Natural killer cell (primary cell): ENCODE results near the gene PLA2G2F. TPM values are rescaled to one million over a fixed set of nuclear protein-coding genes. Genes with fewer than 3 reads are reported as not detected.

ENCODE experiments used
- ATAC-seq, 3 donors: fragments of 150-1000 bp in 2 of 3; fragments of 200-7000 bp in 1 of 3; cut with Tn5 transposase; 1 replicate in 1 of 3; 2 replicates in 2 of 3; pipeline ENCODE4 v1.10.0; 2021; ENCODE audit warnings: mild to moderate bottlenecking in 2 of 3, moderate library complexity in 2 of 3
- DNase-seq, 2 donors: peaks; one replicate each; pipeline versions ENCODE4 v3.0.0 to v3.0.0-alpha.2; 2013 to 2021; ENCODE audit warnings: mixed read lengths in 1 of 2
- H3K27ac ChIP-seq: one replicate; pipeline ENCODE4 v1.5.1; 2013; ENCODE audit warnings: mild to moderate bottlenecking, low read length
- H3K27me3 ChIP-seq: one replicate; pipeline ENCODE4 v1.6.1; 2013; ENCODE audit warnings: low read length; ENCODE audit not compliant: control insufficient read depth, insufficient read depth
- H3K36me3 ChIP-seq: one replicate; pipeline ENCODE4 v1.6.1; 2013; ENCODE audit warnings: low read length; ENCODE audit not compliant: control insufficient read depth, insufficient read depth
- H3K4me1 ChIP-seq: one replicate; pipeline ENCODE4 v1.6.1; 2013; ENCODE audit warnings: low read length; ENCODE audit not compliant: control insufficient read depth, insufficient read depth
- H3K4me3 ChIP-seq: one replicate; pipeline ENCODE4 v1.5.1; 2013; ENCODE audit warnings: low read length
- H3K9me3 ChIP-seq: one replicate; pipeline ENCODE4 v1.6.1; 2013; ENCODE audit warnings: low read length; ENCODE audit not compliant: control insufficient read depth, insufficient read depth
- H3K27ac Mint-ChIP-seq, 2 donors: one replicate each; pipeline ENCODE4 v1.8.0; 2022; ENCODE audit warnings: mild to moderate bottlenecking in 2 of 2, mixed read lengths in 2 of 2, moderate library complexity in 1 of 2
- H3K27me3 Mint-ChIP-seq, 2 donors: one replicate each; pipeline ENCODE4 v1.8.0; 2022; ENCODE audit warnings: low read depth in 2 of 2, mixed read lengths in 2 of 2
- H3K36me3 Mint-ChIP-seq: one replicate; pipeline ENCODE4 v1.8.0; 2022; ENCODE audit warnings: mixed read lengths
- H3K4me1 Mint-ChIP-seq, 2 donors: one replicate each; pipeline ENCODE4 v1.8.0; 2022; ENCODE audit warnings: mixed read lengths in 2 of 2
- H3K4me3 Mint-ChIP-seq: one replicate; pipeline ENCODE4 v1.8.0; 2022; ENCODE audit warnings: mild to moderate bottlenecking, moderate library complexity, mixed read lengths
- H3K9me3 Mint-ChIP-seq, 2 donors: one replicate each; pipeline ENCODE4 v1.8.0; 2022; ENCODE audit warnings: mixed read lengths in 2 of 2
- CTCF ChIP-seq: fragments of 200-600 bp; IDR thresholded peaks from one replicate; pipeline ENCODE4 v1.8.0; 2022; ENCODE audit warnings: antibody characterized with exemption
- WGBS: methylation state at CpG from one replicate; pipeline ENCODE4 v1.1.7; 2013; ENCODE audit warnings: missing lambda C conversion rate; ENCODE audit not compliant: insufficient coverage; 5-methylcytosine and 5-hydroxymethylcytosine counted together
- intact Hi-C: fragments of 100-400 bp; cut with micrococcal nuclease; formaldehyde crosslinking; loops from one replicate; pipeline ENCODE4 v1.14.2; 2022
- total RNA-seq, 4 donors: library from RNA; stranded (reverse); fragments of 120-200 nt in 1 of 4; gene quantifications; one replicate each; pipeline versions ENCODE4 v1.2.3 to v1.2.4, GENCODE V29; 2013 to 2022

PLA2G2F gene
- total RNA-seq, 3 donors from 2014 or later (not counting 1 experiment from before 2014, with no cell fraction given), result not detected

- no peak overlapping the region for H3K27ac Mint-ChIP-seq
- H3K27me3 Mint-ChIP-seq, result peaks cover 4 to 15% of the 10 kb centered on the region in 2 donors
- peaks cover 0 to under 1% of the 10 kb centered on the region in 2 donors for H3K4me1 Mint-ChIP-seq
- peaks cover 2 to 17% of the 10 kb centered on the region in 2 donors for H3K9me3 Mint-ChIP-seq
- Histone ChIP-seq H3K9me3 (peaks cover 69% of the 10 kb centered on the region), H3K27me3 (no peaks in the 10 kb centered on the region), H3K27ac (no peak overlapping the region), H3K4me1 (no peaks in the 10 kb centered on the region), H3K4me3 (no peak overlapping the region), H3K36me3 (no peaks in the 10 kb centered on the region)
- H3K36me3 Mint-ChIP-seq, result peaks cover 10% of the 10 kb centered on the region
- peak in 1 of 2 donors; percentile 15 for DNase-seq
- no peak for ATAC-seq
- H3K4me3 Mint-ChIP-seq, result no peak overlapping the region
- 69% methylated on average over 1 of the region's 1 CpG for WGBS
- TF ChIP-seq CTCF, result no peak
- intact Hi-C loops, result no loop called here
Observed at GRCh38 chr1:20160034-20160433, 20.9 kb downstream of the PLA2G2F start.

GRCh38 chr1:20164694-20165202 is 25.6 kb downstream of the PLA2G2F start:
- intact Hi-C loops, result no loop called here
- peaks cover 15% of the 10 kb centered on the region for H3K36me3 Mint-ChIP-seq
- Histone ChIP-seq H3K4me1 (no peaks in the 10 kb centered on the region), H3K27ac (no peak overlapping the region), H3K27me3 (no peaks in the 10 kb centered on the region), H3K36me3 (no peaks in the 10 kb centered on the region), H3K9me3 (peaks cover 51% of the 10 kb centered on the region), H3K4me3 (no peak overlapping the region)
- no peak overlapping the region for H3K4me3 Mint-ChIP-seq
- DNase-seq (no peak), ATAC-seq (no peak)
- TF ChIP-seq CTCF, result no peak
- WGBS, result 83% methylated on average over 15 of the region's 15 CpGs
- H3K27me3 Mint-ChIP-seq, result peaks cover 12 to 33% of the 10 kb centered on the region in 2 donors
- H3K4me1 Mint-ChIP-seq, result peaks cover 0 to under 1% of the 10 kb centered on the region in 2 donors
- peaks cover 5 to 14% of the 10 kb centered on the region in 2 donors for H3K9me3 Mint-ChIP-seq
- no peak overlapping the region for H3K27ac Mint-ChIP-seq

GRCh38 chr1:20165522-20165951 is 26.4 kb downstream of the PLA2G2F start:
- WGBS, result 92% methylated on average over 16 of the region's 16 CpGs
- no peak for ATAC-seq
- peak in 1 of 2 donors; percentile 24 for DNase-seq
- no peak overlapping the region for H3K27ac ChIP-seq
- no peaks in the 10 kb centered on the region for H3K27me3 ChIP-seq
- intact Hi-C loops, result no loop called here
- Mint-ChIP-seq H3K27me3 (peaks cover 12 to 33% of the 10 kb centered on the region in 2 donors), H3K9me3 (peaks cover 5 to 12% of the 10 kb centered on the region in 2 donors), H3K36me3 (peaks cover 15% of the 10 kb centered on the region), H3K27ac (no peak overlapping the region), H3K4me3 (no peak overlapping the region), H3K4me1 (peaks cover 0 to 6% of the 10 kb centered on the region in 2 donors)
- peaks cover 43% of the 10 kb centered on the region for H3K9me3 ChIP-seq
- no peak for TF ChIP-seq CTCF
- H3K36me3 ChIP-seq, result no peaks in the 10 kb centered on the region
- peaks cover under 1% of the 10 kb centered on the region for H3K4me1 ChIP-seq
- no peak overlapping the region for H3K4me3 ChIP-seq

- peaks cover 12 to 33% of the 10 kb centered on the region in 2 donors for H3K27me3 Mint-ChIP-seq
- intact Hi-C loops, result no loop called here
- WGBS, result 85% methylated on average over 17 of the region's 17 CpGs
Observed at GRCh38 chr1:20166051-20166450, 26.9 kb downstream of the PLA2G2F start.

More at GRCh38 chr1:20166051-20166450, 26.9 kb downstream of the PLA2G2F start:
- H3K4me3 Mint-ChIP-seq, result no peak overlapping the region
- peaks cover 15% of the 10 kb centered on the region for H3K36me3 Mint-ChIP-seq
- no peak overlapping the region for H3K27ac ChIP-seq
- DNase-seq, result no peak
- H3K9me3 Mint-ChIP-seq, result peaks cover 5 to 12% of the 10 kb centered on the region in 2 donors
- no peak overlapping the region for H3K27ac Mint-ChIP-seq
- H3K36me3 ChIP-seq, result no peaks in the 10 kb centered on the region
- H3K27me3 ChIP-seq, result no peaks in the 10 kb centered on the region
- no peak for ATAC-seq
- no peak overlapping the region for H3K4me3 ChIP-seq
- H3K9me3 ChIP-seq, result peaks cover 38% of the 10 kb centered on the region
- no peak for TF ChIP-seq CTCF
- H3K4me1 Mint-ChIP-seq, result peaks cover 0 to 6% of the 10 kb centered on the region in 2 donors
- peaks cover 6% of the 10 kb centered on the region for H3K4me1 ChIP-seq
